ENCODE results near the gene RPE65.
"Not testable (repeated sequence)": the region's sequence is repeated elsewhere in the genome, so short reads cannot be mapped to it uniquely, and the experiment has no call there.

DNA sequence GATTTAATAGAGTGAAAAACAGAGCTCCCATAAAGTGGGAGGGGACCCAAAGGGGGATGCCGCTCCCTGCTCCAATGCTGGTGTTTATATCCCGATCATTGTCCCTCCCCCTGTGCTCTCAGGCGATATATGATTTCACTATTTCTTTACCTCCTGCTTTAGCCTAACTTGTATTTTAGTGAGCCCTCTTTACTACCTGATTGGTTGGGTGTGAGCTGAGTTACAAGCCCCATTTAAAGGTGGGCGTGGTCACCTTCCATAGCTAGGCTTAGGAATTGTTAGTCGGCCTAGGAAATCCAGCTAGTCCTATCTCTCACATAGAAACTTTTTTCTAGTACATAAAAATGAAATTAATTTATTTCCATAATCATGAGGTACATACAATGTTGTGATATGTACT is 57.3 kb downstream of the RPE65 start:
- TF ChIP-seq CTCF (IDR thresholded peaks at IDR 0.05); EZH2 (IDR thresholded peaks at IDR 0.05; ENCODE audit: borderline replicate concordance, insufficient read depth, low read depth, low read length, poor library complexity, severe bottlenecking): not testable (repeated sequence)
